HG02938 (cell line): ENCODE results near the gene MICOS13.
A peak's percentile ranks its signal among the peaks of the same experiment; 100 is the strongest.
"Not testable (repeated sequence)": the region's sequence is repeated elsewhere in the genome, so short reads cannot be mapped to it uniquely, and the experiment has no call there.

Experiments
- ATAC-seq: cut with Tn5 transposase; IDR thresholded peaks from one replicate; pipeline ENCODE4 v1.9.1; 2021; ENCODE audit warnings: mild to moderate bottlenecking, moderate library complexity; ENCODE audit not compliant: unreplicated experiment

Gene MICOS13

GRCh38 chr19:5700455-5701092, 20.3 kb upstream of the MICOS13 start:
- ATAC-seq, result no peak

GRCh38 chr19:5698635-5699422, 18.5 kb upstream of the MICOS13 start:
- no peak for ATAC-seq

GRCh38 chr19:5697890-5698634, 17.7 kb upstream of the MICOS13 start:
- ATAC-seq, result no peak

DNA sequence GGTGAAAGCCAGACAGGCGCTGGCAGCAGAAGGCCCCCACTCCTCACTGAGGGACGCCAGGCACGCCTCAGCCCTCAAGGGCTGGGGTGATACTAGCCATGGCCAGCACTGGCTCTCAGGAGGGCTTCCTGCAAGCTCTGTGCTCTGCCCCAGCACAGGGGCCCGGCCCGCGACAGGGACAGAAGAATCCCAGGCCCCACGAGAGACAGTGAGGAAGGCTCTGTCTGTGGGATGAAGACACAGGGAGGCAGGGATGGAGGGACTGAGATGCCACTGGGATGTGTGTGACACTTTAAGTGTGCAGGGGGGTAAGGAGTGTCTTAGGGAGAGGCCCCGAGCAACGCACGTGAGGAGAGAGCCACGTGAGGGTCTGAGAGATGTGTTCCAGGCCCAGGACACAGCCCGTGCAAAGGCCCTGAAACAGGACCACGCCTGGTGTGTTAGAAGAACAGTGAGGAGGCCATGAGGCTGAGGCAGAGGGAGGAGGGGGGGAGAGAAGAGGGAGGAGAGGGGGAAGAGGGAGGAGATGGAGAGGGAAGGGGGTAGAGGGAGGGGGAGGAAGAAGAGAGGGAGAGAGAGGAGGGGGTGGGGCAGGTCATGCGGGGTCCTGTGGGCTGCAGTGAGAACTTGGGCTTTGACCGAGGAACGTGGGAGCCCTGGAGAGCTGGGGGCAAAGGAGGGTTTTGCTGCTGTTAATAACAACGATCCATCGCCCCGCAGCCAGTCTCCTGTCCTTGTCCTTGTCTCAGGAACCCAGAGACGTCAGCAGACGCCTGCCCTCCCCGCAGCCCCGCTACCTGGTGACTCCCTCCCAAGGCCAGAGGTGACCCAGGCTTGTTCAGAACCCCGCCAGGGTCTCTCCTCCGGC, 16.9 kb upstream of the MICOS13 start:
- no peak for ATAC-seq

DNA sequence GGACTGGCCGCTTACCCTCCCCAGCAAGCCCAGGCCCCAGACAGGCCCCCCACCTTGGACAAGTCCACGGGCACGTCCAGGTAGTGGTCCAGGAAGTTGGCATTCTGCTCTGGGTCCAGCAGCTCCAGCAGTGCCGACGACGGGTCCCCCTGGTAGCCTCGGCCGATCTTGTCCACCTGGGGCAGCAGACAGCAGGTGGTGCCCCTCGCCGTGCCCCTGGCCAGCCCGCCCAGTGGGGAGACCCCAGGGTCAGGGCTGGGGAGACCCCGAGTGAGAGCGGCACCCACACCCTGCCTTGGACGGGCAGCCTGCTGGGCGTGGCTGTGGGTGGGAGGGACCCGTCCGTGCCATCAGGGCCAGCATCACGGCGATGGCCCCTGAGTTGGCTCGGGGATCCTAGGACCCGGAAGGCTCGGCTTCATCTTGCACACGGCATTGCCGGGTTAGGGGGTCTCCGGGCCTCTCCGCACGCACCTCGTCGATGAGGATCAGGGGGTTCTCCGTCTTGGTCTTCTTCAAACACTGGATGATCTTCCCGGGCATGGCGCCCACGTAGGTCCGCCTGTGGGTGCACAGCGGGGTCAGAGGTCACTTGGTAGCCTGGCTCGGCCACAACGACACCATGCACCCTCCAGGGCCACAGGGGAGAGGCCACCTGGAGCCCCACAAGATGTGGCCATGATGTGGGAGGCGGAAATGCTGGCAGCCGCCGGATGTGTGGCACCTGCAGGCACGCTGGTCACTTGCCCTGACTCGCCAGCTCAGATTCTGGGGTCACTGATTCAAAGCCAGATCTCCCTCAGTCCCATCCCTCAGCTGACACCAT, 16.1 kb upstream of the MICOS13 start:
- no peak for ATAC-seq

GRCh38 chr19:5695649-5696195, 15.4 kb upstream of the MICOS13 start:
- no peak for ATAC-seq

GRCh38 chr19:5694956-5695648, 14.8 kb upstream of the MICOS13 start:
- no peak for ATAC-seq

DNA sequence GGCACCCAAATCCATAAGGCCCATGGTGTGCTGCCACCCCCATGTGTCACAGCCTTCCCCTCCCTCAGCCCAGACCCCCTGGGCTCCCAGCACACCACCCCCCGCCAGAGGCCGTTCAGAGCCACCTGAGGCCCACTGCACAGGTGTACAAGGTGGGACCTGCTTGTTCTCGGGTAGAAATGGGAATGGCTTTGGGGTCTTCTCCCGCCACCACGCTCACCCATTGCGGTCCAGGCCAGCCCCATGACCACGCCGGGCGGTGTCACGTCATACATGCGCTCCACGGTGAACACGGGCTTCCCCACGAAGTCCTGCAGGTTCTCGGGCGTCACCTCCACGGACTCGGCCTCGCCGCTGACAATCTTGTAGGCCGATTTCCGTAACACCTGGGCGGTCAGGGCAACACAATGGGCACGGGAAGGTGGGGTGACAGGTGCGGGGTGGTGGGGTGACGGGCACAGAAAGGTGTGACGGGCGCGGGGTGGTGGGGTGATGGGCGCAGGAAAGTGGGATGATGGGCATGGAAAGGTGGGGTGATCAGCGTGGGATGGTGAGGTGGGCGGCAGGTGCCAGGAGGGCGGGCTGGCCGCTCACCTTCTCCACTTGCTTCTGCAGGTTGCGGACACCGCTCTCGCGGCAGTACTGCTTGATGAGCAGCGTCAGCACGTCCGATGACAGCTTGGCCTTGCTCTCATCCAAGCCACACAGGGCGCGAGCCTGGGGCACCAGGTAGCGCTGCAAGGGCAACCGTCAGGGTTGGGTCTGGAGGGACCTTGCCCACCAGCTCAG, 14.0 kb upstream of the MICOS13 start:
- no peak for ATAC-seq

DNA sequence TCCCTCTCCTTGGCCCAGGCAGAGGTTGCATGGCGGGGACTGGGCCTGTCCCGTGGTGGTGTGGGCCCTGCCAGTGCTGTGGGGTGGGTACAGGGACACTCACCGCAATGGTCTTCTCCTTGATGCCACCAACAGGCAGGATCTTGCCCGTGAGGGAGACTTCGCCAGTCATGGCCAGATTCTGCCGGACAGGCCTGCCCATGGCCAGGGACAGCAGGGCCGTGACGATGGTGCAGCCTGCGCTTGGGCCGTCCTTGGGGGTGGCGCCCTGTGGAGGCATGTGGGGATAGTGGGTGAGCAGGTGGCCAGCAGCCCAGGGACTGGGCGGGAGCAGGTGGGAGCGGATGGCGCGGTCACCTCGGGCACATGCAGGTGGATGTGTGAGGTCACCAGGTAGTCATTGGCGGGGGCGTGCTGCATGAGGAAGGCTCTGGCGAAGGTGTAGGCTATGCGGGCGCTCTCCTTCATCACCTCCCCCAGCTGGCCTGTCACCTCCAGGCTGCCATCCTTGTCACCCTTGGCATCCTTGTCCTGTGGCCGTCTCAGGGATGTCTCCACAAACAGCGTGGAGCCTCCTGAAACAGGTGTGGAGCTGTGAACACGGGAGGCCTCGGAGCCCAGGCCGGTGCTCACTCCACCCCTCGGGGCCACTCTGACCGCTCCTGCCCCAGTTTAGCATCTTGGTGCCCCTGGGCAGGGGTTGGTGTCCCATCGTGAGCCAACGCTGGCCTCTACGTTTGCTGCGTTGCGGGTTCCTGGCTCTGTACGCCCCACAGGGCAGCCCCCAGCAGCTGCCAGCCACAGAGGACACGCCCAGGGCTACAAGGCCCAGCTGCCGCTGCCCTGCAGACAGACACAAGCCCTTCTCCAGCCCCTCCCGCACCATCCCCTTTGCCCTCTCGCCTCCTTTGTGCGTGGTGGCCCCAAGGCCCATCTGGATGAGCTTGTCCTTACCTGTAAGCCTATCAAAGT, 13.2 kb upstream of the MICOS13 start:
- no peak for ATAC-seq

- ATAC-seq, result no peak
These were observed 12.4 kb upstream of the MICOS13 start for GRCh38 chr19:5692723-5693194.

GRCh38 chr19:5691822-5692722, 11.8 kb upstream of the MICOS13 start:
- no peak for ATAC-seq

DNA sequence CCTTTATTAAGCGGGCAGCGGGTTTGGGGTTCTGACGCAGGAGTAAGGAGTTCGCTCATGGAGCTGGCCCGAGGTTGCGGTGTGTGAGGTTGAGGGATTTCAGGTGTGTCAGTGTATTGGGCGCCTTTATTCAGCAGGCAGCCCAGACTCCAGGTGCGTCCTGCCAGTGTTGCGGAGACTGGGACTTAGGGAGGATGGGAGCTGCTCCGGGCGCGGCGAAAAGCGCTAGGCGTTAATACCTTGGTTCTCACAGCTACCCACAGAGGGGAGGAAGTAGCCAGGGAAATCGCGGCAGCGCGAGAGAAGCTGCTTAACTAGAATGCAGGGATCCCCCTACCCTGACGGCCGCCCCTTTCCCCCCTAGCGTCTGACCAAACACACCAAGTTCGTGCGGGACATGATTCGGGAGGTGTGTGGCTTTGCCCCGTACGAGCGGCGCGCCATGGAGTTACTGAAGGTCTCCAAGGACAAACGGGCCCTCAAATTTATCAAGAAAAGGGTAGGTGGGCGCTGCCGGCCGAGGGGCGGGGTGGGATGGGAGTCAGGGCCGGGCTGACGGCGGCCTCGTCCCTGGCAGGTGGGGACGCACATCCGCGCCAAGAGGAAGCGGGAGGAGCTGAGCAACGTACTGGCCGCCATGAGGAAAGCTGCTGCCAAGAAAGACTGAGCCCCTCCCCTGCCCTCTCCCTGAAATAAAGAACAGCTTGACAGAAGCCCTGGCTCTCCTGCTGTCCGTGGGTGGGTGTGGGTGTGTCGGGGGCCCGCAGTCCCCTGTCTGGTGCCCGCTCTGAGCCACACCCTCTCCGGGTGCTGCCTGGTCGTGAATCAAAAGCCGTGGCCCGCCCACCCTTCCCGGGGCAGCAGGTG, 10.9 kb upstream of the MICOS13 start:
- no peak for ATAC-seq

DNA sequence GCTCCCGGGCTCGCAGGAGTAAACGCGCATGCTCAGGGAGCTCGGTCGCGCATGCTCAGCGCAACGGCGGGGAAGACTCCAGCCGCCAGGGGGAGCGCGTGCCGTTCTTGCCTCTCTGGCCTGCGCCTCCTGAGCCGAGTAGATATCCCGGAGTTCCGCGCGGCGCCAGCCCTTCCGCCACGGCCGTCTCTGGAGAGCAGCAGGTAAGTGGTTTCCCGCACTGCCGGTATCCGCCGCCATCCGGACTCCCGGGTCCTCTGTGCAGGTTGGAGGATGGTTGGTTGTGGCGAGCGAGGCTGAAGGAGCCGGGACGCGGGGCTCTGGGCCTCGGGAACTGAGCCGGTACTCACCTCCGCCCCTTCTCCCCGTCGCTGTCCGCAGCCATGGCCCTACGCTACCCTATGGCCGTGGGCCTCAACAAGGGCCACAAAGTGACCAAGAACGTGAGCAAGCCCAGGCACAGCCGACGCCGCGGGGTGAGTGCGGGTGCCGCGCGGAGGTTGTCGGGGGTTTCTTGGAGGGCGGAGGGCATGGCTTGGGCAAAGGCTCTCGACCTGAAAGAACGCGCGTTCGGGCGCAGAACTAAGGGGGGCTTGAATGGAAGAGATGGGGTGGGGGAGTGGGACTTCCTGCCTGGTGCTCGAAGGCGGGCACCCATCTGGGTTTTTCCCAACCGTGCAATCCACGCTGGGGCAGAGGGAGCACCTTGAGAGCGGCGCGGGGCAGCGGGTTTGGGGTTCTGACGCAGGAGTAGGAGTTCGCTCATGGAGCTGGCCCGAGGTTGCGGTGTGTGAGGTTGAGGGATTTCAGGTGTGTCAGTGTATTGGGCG, 10.0 kb upstream of the MICOS13 start, which contains the start of gene RPL36:
Gene RPL36 (plus strand): TSS at position 171 of the 830 bp plus-strand sequence. CDS start 213 bp downstream, at position 384.
- ATAC-seq, result peak; percentile 41

- not testable (repeated sequence) for ATAC-seq
These were observed 8.1 kb upstream of the MICOS13 start for GRCh38 chr19:5688262-5688881.
